H1 (cell line): ENCODE data around the gene CHRNA3. TPM values are rescaled to one million over a fixed set of nuclear protein-coding genes. Genes with fewer than 3 reads are reported as not detected.

Experiments used
- CTCF ChIA-PET: fragments of 300-600 bp; sonication (Branson Sonifier 250); formaldehyde crosslinking; loops from one replicate; lab custom pipeline; 2021; ENCODE audit not compliant: partially characterized antibody; lab: Charles Lee
- POLR2A ChIA-PET: fragments of 300-600 bp; sonication (Branson Sonifier 250); formaldehyde crosslinking; loops from one replicate; lab custom pipeline; 2021; ENCODE audit warnings: inconsistent platforms; ENCODE audit not compliant: partially characterized antibody; lab: Charles Lee
- DNase-seq, 2 experiments: peaks; one replicate each; pipeline versions ENCODE4 v3.0.0 to v3.0.0-alpha.2; 2010 to 2022; ENCODE audit warnings: low spot score in 2 of 2, low read depth in 1 of 2, mixed read lengths in 1 of 2
- FAIRE-seq: peaks from 2 replicates; lab custom pipeline; 2011; peaks lifted over from hg19 to GRCh38; lab: Jason Lieb, UNC
- H2AFZ ChIP-seq: 2 replicates; pipeline ENCODE4 v1.8.1; 2012; ENCODE audit warnings: low read length, inconsistent platforms
- H2AK5ac ChIP-seq: 2 replicates; pipeline ENCODE4 v1.6.1; 2013; ENCODE audit warnings: low read depth, low read length
- H2BK120ac ChIP-seq: replicated peaks from 2 replicates; pipeline ENCODE3; 2013; ENCODE audit warnings: low read depth, low read length, inconsistent platforms
- H2BK12ac ChIP-seq: 2 replicates; pipeline ENCODE4 v1.6.1; 2013; ENCODE audit warnings: low read depth, low read length
- H2BK15ac ChIP-seq: 2 replicates; pipeline ENCODE4 v1.6.1; 2013; ENCODE audit warnings: low read length
- H2BK20ac ChIP-seq: 2 replicates; pipeline ENCODE4 v1.6.1; 2013; ENCODE audit warnings: low read length
- H2BK5ac ChIP-seq: 2 replicates; pipeline ENCODE4 v1.6.1; 2013; ENCODE audit warnings: low read depth, low read length
- H3K14ac ChIP-seq: 2 replicates; pipeline ENCODE4 v1.6.1; 2013; ENCODE audit warnings: inconsistent platforms; ENCODE audit not compliant: insufficient read length
- H3K18ac ChIP-seq: 2 replicates; pipeline ENCODE4 v1.6.1; 2013; ENCODE audit warnings: low read length; ENCODE audit errors: extremely low read depth
- H3K23ac ChIP-seq: 2 replicates; pipeline ENCODE4 v1.6.1; 2013; ENCODE audit warnings: inconsistent platforms; ENCODE audit not compliant: insufficient read length
- H3K23me2 ChIP-seq: 2 replicates; pipeline ENCODE4 v1.6.1; 2013; ENCODE audit warnings: low read depth, low read length
- H3K27ac ChIP-seq: 2 replicates; pipeline ENCODE4 v1.6.1; 2011; ENCODE audit warnings: low read depth, low read length, inconsistent platforms
- H3K27me3 ChIP-seq, 4 experiments: replicated peaks in 1 of 4; 1 replicate in 1 of 4; 2 replicates in 3 of 4; pipeline versions ENCODE4 v1.6.1 to v1.8.1; 2011 to 2013; ENCODE audit warnings: low read length in 3 of 4, mild to moderate bottlenecking in 3 of 4, inconsistent platforms in 2 of 4, mixed read lengths in 2 of 4, moderate library complexity in 1 of 4; ENCODE audit not compliant: control insufficient read depth in 3 of 4, insufficient read depth in 3 of 4; ENCODE audit errors: extremely low read depth in 1 of 4
- H3K36me3 ChIP-seq, 4 experiments: 2 replicates each; pipeline versions ENCODE4 v1.6.1 to v1.8.1; 2011 to 2013; ENCODE audit warnings: mild to moderate bottlenecking in 4 of 4, low read length in 3 of 4, moderate library complexity in 2 of 4, control low read depth in 1 of 4, inconsistent platforms in 1 of 4; ENCODE audit not compliant: insufficient read depth in 4 of 4, control insufficient read depth in 2 of 4
- H3K4ac ChIP-seq: replicated peaks from 2 replicates; pipeline ENCODE3; 2013; ENCODE audit warnings: low read length, low read depth, mixed read lengths, inconsistent platforms; ENCODE audit not compliant: insufficient read length
- H3K4me1 ChIP-seq, 4 experiments: replicated peaks in 1 of 4; 1 replicate in 1 of 4; 2 replicates in 3 of 4; pipeline versions ENCODE4 v1.6.1 to v1.8.1; 2011 to 2013; ENCODE audit warnings: low read length in 3 of 4, inconsistent platforms in 2 of 4, mixed read lengths in 1 of 4; ENCODE audit not compliant: insufficient read depth in 4 of 4, control insufficient read depth in 3 of 4
- H3K4me2 ChIP-seq, 2 experiments: 2 replicates each; pipeline versions ENCODE4 v1.6.1 to v1.8.1; 2011 to 2013; ENCODE audit warnings: low read depth in 2 of 2, low read length in 2 of 2, control low read depth in 1 of 2, inconsistent platforms in 1 of 2, mild to moderate bottlenecking in 1 of 2; ENCODE audit not compliant: insufficient read depth in 1 of 2
- H3K4me3 ChIP-seq, 4 experiments: fragments of 200-600, 300-600 bp in 1 of 4; sonication (generic), shearing (Covaris generic), sonication (Bioruptor Twin) in 1 of 4; 2 replicates each; pipeline versions ENCODE4 v1.5.1 to v1.8.1; 2011 to 2016; ENCODE audit warnings: low read length in 4 of 4, low read depth in 3 of 4, control low read depth in 2 of 4, inconsistent platforms in 2 of 4, mild to moderate bottlenecking in 2 of 4, mixed read lengths in 1 of 4, moderate library complexity in 1 of 4; ENCODE audit not compliant: insufficient read depth in 2 of 4; ENCODE audit errors: extremely low read depth in 1 of 4
- H3K56ac ChIP-seq: replicated peaks from 2 replicates; pipeline ENCODE3; 2013; ENCODE audit warnings: low read depth, mild to moderate bottlenecking, mixed read lengths, low read length, inconsistent platforms; ENCODE audit not compliant: insufficient read length
- H3K79me1 ChIP-seq: 2 replicates; pipeline ENCODE4 v1.6.1; 2013; ENCODE audit warnings: low read depth, low read length, control low read depth
- H3K79me2 ChIP-seq, 2 experiments: 2 replicates each; pipeline versions ENCODE4 v1.6.1 to v1.8.1; 2012 to 2013; ENCODE audit warnings: low read length in 2 of 2, mild to moderate bottlenecking in 2 of 2, inconsistent platforms in 1 of 2; ENCODE audit not compliant: insufficient read depth in 2 of 2, control insufficient read depth in 1 of 2
- H3K9ac ChIP-seq, 4 experiments: replicated peaks in 1 of 4; 1 replicate in 1 of 4; 2 replicates in 3 of 4; pipeline versions ENCODE4 v1.6.1 to v1.8.1; 2011 to 2013; ENCODE audit warnings: low read depth in 3 of 4, low read length in 3 of 4, control low read depth in 2 of 4, mild to moderate bottlenecking in 2 of 4, moderate library complexity in 2 of 4, inconsistent platforms in 1 of 4; ENCODE audit errors: extremely low read depth in 1 of 4
- H3K9me3 ChIP-seq, 2 experiments: 2 replicates each; pipeline versions ENCODE4 v1.6.1 to v1.8.1; 2012 to 2013; ENCODE audit warnings: mild to moderate bottlenecking in 2 of 2, moderate library complexity in 2 of 2, control low read depth in 1 of 2, inconsistent platforms in 1 of 2, low read depth in 1 of 2, low read length in 1 of 2, mixed read lengths in 1 of 2; ENCODE audit not compliant: insufficient read depth in 2 of 2
- H4K20me1 ChIP-seq, 2 experiments: replicated peaks in 1 of 2; 2 replicates each; pipeline versions ENCODE3 to v1.8.1; 2011 to 2013; ENCODE audit warnings: inconsistent platforms in 2 of 2, low read length in 2 of 2, mild to moderate bottlenecking in 1 of 2; ENCODE audit not compliant: insufficient read depth in 2 of 2, control insufficient read depth in 1 of 2
- H4K5ac ChIP-seq: 2 replicates; pipeline ENCODE4 v1.6.1; 2013; ENCODE audit warnings: low read length, low read depth, mixed read lengths, inconsistent platforms; ENCODE audit not compliant: insufficient read length
- H4K8ac ChIP-seq: 2 replicates; pipeline ENCODE4 v1.8.0; 2013; ENCODE audit warnings: mild to moderate bottlenecking, moderate library complexity, low read length, inconsistent platforms; ENCODE audit not compliant: insufficient read depth; ENCODE audit errors: extremely low read depth
- H4K91ac ChIP-seq: replicated peaks from 2 replicates; pipeline ENCODE3; 2013; ENCODE audit warnings: low read length, mixed read lengths, inconsistent platforms; ENCODE audit not compliant: insufficient read length
- ATF3 ChIP-seq: IDR thresholded peaks from 2 replicates; pipeline ENCODE4 v1.6.1; 2011; ENCODE audit warnings: low read depth, mild to moderate bottlenecking, low read length; ENCODE audit not compliant: insufficient read depth
- BCL11A ChIP-seq, 2 experiments: IDR thresholded peaks; one replicate each; pipeline ENCODE4 v1.6.1; 2011; ENCODE audit warnings: low read depth in 2 of 2, low read length in 2 of 2, mild to moderate bottlenecking in 2 of 2
- EZH2 ChIP-seq: fragments of 200-600 bp; sonication (generic); IDR thresholded peaks from 2 replicates; pipeline ENCODE4 v1.7.1; 2012; ENCODE audit warnings: low read depth, mild to moderate bottlenecking, moderate library complexity, low read length, inconsistent platforms; ENCODE audit not compliant: severe bottlenecking
- HDAC2 ChIP-seq, 2 experiments: fragments of 300-600 bp in 1 of 2; sonication (generic) in 1 of 2; IDR thresholded peaks; 2 replicates each; pipeline ENCODE4 v1.6.1; 2011 to 2012; ENCODE audit warnings: low read depth in 2 of 2, low read length in 2 of 2, mild to moderate bottlenecking in 2 of 2, moderate library complexity in 2 of 2, borderline replicate concordance in 1 of 2, inconsistent platforms in 1 of 2
- RBBP5 ChIP-seq: IDR thresholded peaks from 2 replicates; pipeline ENCODE4 v1.7.1; 2012; ENCODE audit warnings: low read depth, mild to moderate bottlenecking, inconsistent platforms, low read length, moderate library complexity, borderline replicate concordance
- RNF2 ChIP-seq: fragments of 200-900, 300-1000 bp; sonication (generic); IDR thresholded peaks from 2 replicates; pipeline ENCODE4 v1.7.1; 2016; ENCODE audit warnings: borderline replicate concordance, low read depth, mild to moderate bottlenecking, antibody characterized with exemption, low read length; ENCODE audit not compliant: poor library complexity, severe bottlenecking; ENCODE audit errors: missing control alignments
- SP1 ChIP-seq: IDR thresholded peaks from 2 replicates; pipeline ENCODE4 v1.6.1; 2011; ENCODE audit warnings: low read depth, low read length
- USF2 ChIP-seq: IDR thresholded peaks from 2 replicates; pipeline ENCODE4 v1.6.1; 2011; ENCODE audit warnings: low read length, improper control_type of control experiment
- WGBS, 2 experiments: shearing (Covaris generic) in 1 of 2; methylation state at CpG; one replicate each; pipeline versions ENCODE4 v1.1.6 to v1.1.7; 2013 to 2015; ENCODE audit warnings: low lambda C conversion rate in 2 of 2, mixed read lengths in 2 of 2, inconsistent platforms in 1 of 2, low coverage in 1 of 2, missing lambda C conversion rate in 1 of 2; ENCODE audit not compliant: insufficient replicate concordance in 2 of 2, insufficient coverage in 1 of 2, insufficient read length in 1 of 2; ENCODE audit errors: extremely low coverage in 1 of 2, missing lambda C conversion rate in 1 of 2; 5-methylcytosine and 5-hydroxymethylcytosine counted together
- polyA plus RNA-seq, 7 experiments: library from polyadenylated mRNA; depleted of rRNA in 3 of 7; stranded (reverse) in 5 of 7; unstranded in 2 of 7; fragments of >200 nt in 5 of 7; fragments of 200-250 nt in 2 of 7; gene quantifications; 1 replicate in 5 of 7; 2 replicates in 1 of 7; 4 replicates in 1 of 7; pipeline versions ENCODE4 v1.2.1 to v1.2.3, GENCODE V29; 2011 to 2013; ENCODE audit warnings: missing spikeins in 2 of 7, mixed read lengths in 2 of 7
- total RNA-seq: library from RNA; stranded (reverse); fragmentation: NEBNext Ultra II Directional; extraction: Animal tissue kit (Norgen Biotek cat#: 25700); gene quantifications from 2 replicates; pipeline ENCODE4 v1.2.1, GENCODE V29; 2021

CHRNA3 gene
- total and polyA plus RNA-seq, 2 of the 8 experiments (the other 6 are each of a cell fraction or from before 2014, with no cell fraction given): 2.1 to 4.7 TPM

GRCh38 chr15:78651007-78651406 lies 30.2 kb upstream of the CHRNA3 start:
- Histone ChIP-seq H3K79me1 (no peaks in the 10 kb centered on the region), H3K4me1 (no peaks in the 10 kb centered on the region), H3K4ac (no peak overlapping the region), H3K18ac (no peak overlapping the region), H3K23ac (no peak overlapping the region), H2AFZ (no peak overlapping the region), H3K14ac (no peak overlapping the region), H3K4me3 (no peak overlapping the region), H3K9me3 (no peaks in the 10 kb centered on the region), H2AK5ac (no peak overlapping the region), H4K91ac (no peak overlapping the region), H3K79me2 (no peaks in the 10 kb centered on the region), H3K27ac (no peak overlapping the region), H3K9ac (no peak overlapping the region), H4K20me1 (no peaks in the 10 kb centered on the region), H4K5ac (no peak overlapping the region), H3K23me2 (no peaks in the 10 kb centered on the region), H2BK20ac (no peak overlapping the region), H2BK5ac (no peak overlapping the region), H4K8ac (peak overlapping the region; percentile 41; the same call in 1 of the 2 replicates), H3K36me3 (no peaks in the 10 kb centered on the region), H2BK120ac (no peak overlapping the region), H2BK12ac (no peak overlapping the region), H3K27me3 (no peaks in the 10 kb centered on the region), H3K56ac (no peak overlapping the region), H2BK15ac (no peak overlapping the region), H3K4me2 (no peak overlapping the region)
- ChIA-PET CTCF (interaction anchor here (0.7 to 5.6 kb wide), 6 partner anchors 11 to 100 kb away, joined by 3 to 44 read pairs (median 4); partner anchors contain the start of gene CHRNB4), POLR2A (interaction anchor here (0.8 to 2.1 kb wide), 2 partner anchors 9 to 13 kb away, joined by 3 to 7 read pairs; partner anchors contain the start of gene CHRNB4)
- 85% methylated on average over 3 of the region's 3 CpGs; no CpG with 5 or more reads in 1 of the 2 experiments for WGBS, 2 experiments
- FAIRE-seq: no peak
- no peak for DNase-seq
- TF ChIP-seq ATF3 (no peak), SP1 (no peak), BCL11A (IDR thresholded peaks at IDR 0.05; ENCODE audit: low read depth in 2 of 2, low read length in 2 of 2) (no peak), HDAC2 (IDR thresholded peaks at IDR 0.05; ENCODE audit: borderline replicate concordance in 1 of 2, low read depth in 2 of 2, low read length in 2 of 2) (no peak), USF2 (no peak), EZH2 (no peak), RNF2 (no peak), RBBP5 (no peak)
